BLaER1 treated with 17β-estradiol and CSF1 and Interleukin-3, amounts not matched to agents 10 nM and 100 nM (cell line): ENCODE measurements around the gene PRKD2.
A peak's percentile ranks its signal among the peaks of the same experiment; 100 is the strongest.

Source experiments
- H3K27ac ChIP-seq, 11 experiments: shearing (Covaris generic); formaldehyde crosslinking; 2 replicates each; pipeline ENCODE4 v1.8.1; 2022
- H3K27me3 ChIP-seq, 11 experiments: shearing (Covaris generic); formaldehyde crosslinking; 2 replicates each; pipeline ENCODE4 v1.8.1; 2022
- H3K36me3 ChIP-seq, 11 experiments: shearing (Covaris generic); formaldehyde crosslinking; 2 replicates each; pipeline ENCODE4 v1.8.1; 2022
- H3K4me1 ChIP-seq, 10 experiments: shearing (Covaris generic); formaldehyde crosslinking; 2 replicates each; pipeline ENCODE4 v1.8.1; 2022
- H3K4me2 ChIP-seq, 11 experiments: shearing (Covaris generic); formaldehyde crosslinking; 2 replicates each; pipeline ENCODE4 v1.8.1; 2022
- H3K4me3 ChIP-seq, 10 experiments: shearing (Covaris generic); formaldehyde crosslinking; 2 replicates each; pipeline ENCODE4 v1.8.1; 2022
- H3K9ac ChIP-seq, 11 experiments: shearing (Covaris generic); formaldehyde crosslinking; 2 replicates each; pipeline ENCODE4 v1.8.1; 2022
- H3K9me3 ChIP-seq, 11 experiments: shearing (Covaris generic); formaldehyde crosslinking; replicated peaks in 1 of 11; 2 replicates each; pipeline ENCODE4 v1.8.1; 2022
- H4K20me1 ChIP-seq, 11 experiments: shearing (Covaris generic); formaldehyde crosslinking; 2 replicates each; pipeline ENCODE4 v1.8.1; 2022
- Cebpa-rat ChIP-seq, 11 experiments: shearing (Covaris generic); IDR thresholded peaks; 2 replicates each; pipeline ENCODE4 v1.8.1; 2022

PRKD2 gene

GRCh38 chr19:46626446-46626845 is 90.5 kb downstream of the PRKD2 start:
- peaks cover 0 to 7% (median 0%) of the 10 kb centered on the region in 11 experiments; a peak in 3 of 22 replicates for H3K36me3 ChIP-seq
- 0 out of 22 replicates have a peak, but pooled peaks cover 0 to 6% (median 0%) of the 10 kb centered on the region in 11 experiments for H4K20me1 ChIP-seq
- TF ChIP-seq Cebpa-rat (IDR thresholded peaks at IDR 0.05) = no peak
- H3K9ac ChIP-seq = peak overlapping the region in 9 of 11 experiments; percentile 8 to 73 (median 63); a peak in 14 of 22 replicates
- H3K4me3 ChIP-seq = peak overlapping the region in 1 of 10 experiments; percentile 4; a peak in 1 of 20 replicates
- peaks cover 73 to 95% (median 82%) of the 10 kb centered on the region in 10 experiments for H3K4me1 ChIP-seq
- H3K27ac ChIP-seq = peak overlapping the region in 10 of 11 experiments; percentile 46 to 79 (median 72); a peak in 18 of 22 replicates
- no peaks in the 10 kb centered on the region for H3K9me3 ChIP-seq
- peaks cover 0 to 6% (median 0%) of the 10 kb centered on the region in 11 experiments; a peak in 1 of 22 replicates for H3K27me3 ChIP-seq
- H3K4me2 ChIP-seq = peak overlapping the region; percentile 79 to 100 (median 89)

DNA sequence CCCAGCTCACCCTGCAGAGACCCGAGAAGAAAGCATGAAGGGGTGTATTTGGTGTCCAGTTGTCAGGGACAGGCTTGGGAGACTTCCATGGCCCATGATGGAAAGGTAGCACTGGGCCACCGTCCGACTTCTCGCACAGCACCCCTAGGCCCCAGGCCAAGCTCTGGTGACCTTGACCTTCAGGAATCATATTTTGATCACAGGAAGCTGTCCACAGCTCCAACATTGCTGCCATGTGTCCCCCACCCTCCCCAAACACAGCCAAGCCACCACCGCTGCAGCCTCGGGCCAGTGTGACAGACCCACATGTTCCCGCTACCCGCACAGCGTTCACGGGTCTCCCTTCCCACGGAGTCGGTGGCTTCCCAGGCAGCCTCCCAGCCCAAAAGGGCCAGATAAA is 91.2 kb downstream of the PRKD2 start:
- Histone ChIP-seq H3K4me1 (peaks cover 74 to 95% (median 82%) of the 10 kb centered on the region in 10 experiments), H3K9me3 (no peaks in the 10 kb centered on the region), H3K9ac (peak overlapping the region in 8 of 11 experiments; percentile 31 to 73 (median 66); a peak in 12 of 22 replicates), H4K20me1 (0 out of 22 replicates have a peak, but pooled peaks cover 0 to 6% (median 0%) of the 10 kb centered on the region in 11 experiments), H3K27me3 (no peaks in the 10 kb centered on the region), H3K4me3 (peak overlapping the region in 1 of 10 experiments; percentile 68; a peak in 1 of 20 replicates), H3K4me2 (peak overlapping the region; percentile 79 to 100 (median 89)), H3K36me3 (peaks cover 0 to 14% (median 0%) of the 10 kb centered on the region in 11 experiments; a peak in 4 of 22 replicates), H3K27ac (peak overlapping the region; percentile 46 to 79 (median 71); a peak in 20 of 22 replicates)
- no peak for TF ChIP-seq Cebpa-rat (IDR thresholded peaks at IDR 0.05)

GRCh38 chr19:46624958-46625661 is 91.8 kb downstream of the PRKD2 start, which contains the start of gene PTGIR:
Gene PTGIR (minus strand): TSS chr19:46625089. CDS start chr19:46624225, 864 bp downstream.
- 0 out of 22 replicates have a peak, but pooled peaks cover 0 to 6% (median 0%) of the 10 kb centered on the region in 11 experiments for H4K20me1 ChIP-seq
- peak within 1 kb of the TSS in 8 of 10 experiments; percentile 43 to 68 (median 52); a peak in 15 of 20 replicates for H3K4me3 ChIP-seq
- H3K36me3 ChIP-seq = peaks cover 0 to 16% (median 0%) of the 10 kb centered on the region in 11 experiments; a peak in 4 of 22 replicates
- TF ChIP-seq Cebpa-rat (IDR thresholded peaks at IDR 0.05) = no peak
- no peaks in the 10 kb centered on the region for H3K27me3 ChIP-seq
- H3K4me1 ChIP-seq = peaks cover 78 to 96% (median 85%) of the 10 kb centered on the region in 10 experiments
- no peaks in the 10 kb centered on the region for H3K9me3 ChIP-seq
- H3K4me2 ChIP-seq = peak within 1 kb of the TSS; percentile 79 to 100 (median 89)
- H3K9ac ChIP-seq = peak within 1 kb of the TSS in 10 of 11 experiments; percentile 9 to 77 (median 68); a peak in 19 of 22 replicates
- peak within 1 kb of the TSS; percentile 46 to 79 (median 71); a peak in 20 of 22 replicates for H3K27ac ChIP-seq
